MM.1S (cell line): ENCODE data around the gene MAP2.

Experiments
- DNase-seq: peaks from one replicate; pipeline ENCODE4 v3.0.0-alpha.2; 2015
- H2AFZ ChIP-seq: fragments of 300-600 bp; sonication (generic); 2 replicates; pipeline ENCODE4 v1.6.0; 2016; ENCODE audit warnings: antibody characterized with exemption, low read length
- H3F3A ChIP-seq: fragments of 300-600 bp; sonication (generic); 2 replicates; pipeline ENCODE4 v1.6.1; 2016; ENCODE audit warnings: mild to moderate bottlenecking, antibody characterized with exemption, low read length, moderate library complexity, mixed read lengths; ENCODE audit not compliant: insufficient read depth
- H3K27ac ChIP-seq: fragments of 300-600 bp; sonication (generic); 2 replicates; pipeline ENCODE4 v1.5.1; 2016; ENCODE audit warnings: mild to moderate bottlenecking, low read length
- H3K27me3 ChIP-seq: fragments of 300-600 bp; sonication (generic); replicated peaks from 2 replicates; pipeline ENCODE4 v1.6.0; 2016; ENCODE audit warnings: low read length; ENCODE audit not compliant: insufficient read depth
- H3K36me3 ChIP-seq: fragments of 300-600 bp; sonication (generic); replicated peaks from 2 replicates; pipeline ENCODE4 v1.6.1; 2016; ENCODE audit warnings: mild to moderate bottlenecking, low read length, mixed read lengths; ENCODE audit not compliant: insufficient read depth
- H3K4me1 ChIP-seq: fragments of 300-600 bp; sonication (generic); 2 replicates; pipeline ENCODE4 v1.6.1; 2016; ENCODE audit warnings: low read length, mixed read lengths
- H3K4me2 ChIP-seq: fragments of 300-600 bp; sonication (generic); 2 replicates; pipeline ENCODE4 v1.6.0; 2016; ENCODE audit warnings: low read depth, low read length
- H3K4me3 ChIP-seq: fragments of 300-600 bp; sonication (generic); 2 replicates; pipeline ENCODE4 v1.5.1; 2016; ENCODE audit warnings: low read length, mixed read lengths
- H3K79me2 ChIP-seq: fragments of 300-600 bp; sonication (generic); 2 replicates; pipeline ENCODE4 v1.6.1; 2016; ENCODE audit warnings: mixed run types, low read length, mixed read lengths
- H3K9ac ChIP-seq: fragments of 300-600 bp; sonication (generic); 2 replicates; pipeline ENCODE4 v1.6.1; 2016; ENCODE audit warnings: low read length, mixed read lengths
- H3K9me2 ChIP-seq: fragments of 300-600 bp; sonication (generic); replicated peaks from 2 replicates; pipeline ENCODE4 v1.6.1; 2016; ENCODE audit warnings: mild to moderate bottlenecking, low read length, mixed read lengths; ENCODE audit not compliant: insufficient read depth
- H3K9me3 ChIP-seq: fragments of 300-600 bp; sonication (generic); replicated peaks from 2 replicates; pipeline ENCODE4 v1.6.1; 2016; ENCODE audit warnings: mild to moderate bottlenecking, low read length, mixed read lengths; ENCODE audit not compliant: insufficient read depth
- H4K20me1 ChIP-seq: fragments of 300-600 bp; sonication (generic); 2 replicates; pipeline ENCODE4 v1.6.1; 2016; ENCODE audit warnings: mild to moderate bottlenecking, low read length, moderate library complexity, mixed read lengths; ENCODE audit not compliant: insufficient read depth
- CTCF ChIP-seq: fragments of 300-600 bp; sonication (generic); IDR thresholded peaks from 2 replicates; pipeline ENCODE4 v1.5.1; 2016; ENCODE audit warnings: antibody characterized with exemption, low read length, mixed read lengths
- EZH2 ChIP-seq: fragments of 300-600 bp; sonication (generic); optimal IDR thresholded peaks from 2 replicates; pipeline ENCODE3; 2017; ENCODE audit warnings: low read depth, mild to moderate bottlenecking, antibody characterized with exemption, low read length, mixed read lengths
- EZH2phosphoT487 ChIP-seq: fragments of 300-600 bp; sonication (generic); IDR thresholded peaks from 2 replicates; pipeline ENCODE4 v1.6.1; 2018; ENCODE audit warnings: antibody characterized with exemption, low read length

MAP2 gene

GRCh38 chr2:209553913-209554312, 130.1 kb downstream of the MAP2 start:
- Histone ChIP-seq H3K27ac (no peak overlapping the region), H3K9me3 (no peaks in the 10 kb centered on the region), H2AFZ (0 out of 2 replicates have a peak overlapping the region, but pooled peaks have one; percentile 19), H3K4me1 (no peaks in the 10 kb centered on the region), H3K9ac (no peak overlapping the region), H3K4me3 (no peak overlapping the region), H3F3A (no peaks in the 10 kb centered on the region), H3K79me2 (no peaks in the 10 kb centered on the region), H3K4me2 (no peak overlapping the region), H3K9me2 (no peaks in the 10 kb centered on the region), H4K20me1 (no peaks in the 10 kb centered on the region), H3K36me3 (no peaks in the 10 kb centered on the region), H3K27me3 (no peaks in the 10 kb centered on the region)
- no peak for DNase-seq
- TF ChIP-seq EZH2phosphoT487 (no peak), CTCF (no peak), EZH2 (no peak)

GRCh38 chr2:209556354-209556961, 132.6 kb downstream of the MAP2 start:
- Histone ChIP-seq H3K4me3 (no peak overlapping the region), H3K9me3 (no peaks in the 10 kb centered on the region), H3K9me2 (no peaks in the 10 kb centered on the region), H3K36me3 (no peaks in the 10 kb centered on the region), H3K9ac (no peak overlapping the region), H3K4me1 (no peaks in the 10 kb centered on the region), H3K79me2 (no peaks in the 10 kb centered on the region), H3K27ac (no peak overlapping the region), H4K20me1 (no peaks in the 10 kb centered on the region), H2AFZ (no peak overlapping the region), H3K4me2 (no peak overlapping the region), H3F3A (no peaks in the 10 kb centered on the region), H3K27me3 (no peaks in the 10 kb centered on the region)
- DNase-seq = peak; percentile 44
- TF ChIP-seq CTCF (peak; percentile 58), EZH2 (no peak)

- no peaks in the 10 kb centered on the region for H3K9me3 ChIP-seq
- H3K4me1 ChIP-seq = no peaks in the 10 kb centered on the region
- H3K4me3 ChIP-seq = no peak overlapping the region
- no peak for DNase-seq
- H3K27me3 ChIP-seq = no peaks in the 10 kb centered on the region
- no peak overlapping the region for H2AFZ ChIP-seq
- H3K9me2 ChIP-seq = no peaks in the 10 kb centered on the region
- H3K9ac ChIP-seq = no peak overlapping the region
- no peak overlapping the region for H3K4me2 ChIP-seq
- H3K79me2 ChIP-seq = no peaks in the 10 kb centered on the region
- H3K36me3 ChIP-seq = no peaks in the 10 kb centered on the region
- TF ChIP-seq CTCF (no peak), EZH2phosphoT487 (no peak), EZH2 (no peak)
- H4K20me1 ChIP-seq = no peaks in the 10 kb centered on the region
- H3F3A ChIP-seq = no peaks in the 10 kb centered on the region
- H3K27ac ChIP-seq = no peak overlapping the region
These were observed 137.1 kb downstream of the MAP2 start for GRCh38 chr2:209560911-209561310.
